RWPE2 (cell line): ENCODE data around the gene APIP.

Experiments used
- ATAC-seq: fragments of 200-7000 bp; cut with Tn5 transposase; 3 replicates; pipeline ENCODE4 v1.9.1; 2021; ENCODE audit warnings: low read depth
- DNase-seq: peaks from one replicate; pipeline ENCODE4 v3.0.0-alpha.2; 2020; ENCODE audit warnings: low spot score
- H3K27ac ChIP-seq: fragments of 450-650 bp; 2 replicates; pipeline ENCODE4 v1.5.1; 2017; ENCODE audit warnings: mild to moderate bottlenecking; ENCODE audit not compliant: poor library complexity, severe bottlenecking
- H3K27me3 ChIP-seq: fragments of 250-450 bp; sonication (Bioruptor Pico); 2 replicates; pipeline ENCODE4 v1.5.1; 2021; ENCODE audit warnings: mild to moderate bottlenecking, moderate library complexity; ENCODE audit not compliant: insufficient read depth, poor library complexity, severe bottlenecking
- H3K36me3 ChIP-seq: fragments of 250-450 bp; sonication (Bioruptor Pico); 2 replicates; pipeline ENCODE4 v1.5.1; 2020; ENCODE audit warnings: low read depth, mild to moderate bottlenecking, moderate library complexity
- H3K4me1 ChIP-seq: fragments of 250-450 bp; sonication (Bioruptor Pico); 2 replicates; pipeline ENCODE4 v1.5.1; 2021; ENCODE audit warnings: mild to moderate bottlenecking, moderate library complexity; ENCODE audit not compliant: insufficient read depth, poor library complexity, severe bottlenecking
- H3K4me3 ChIP-seq: fragments of 250-450 bp; sonication (Bioruptor Pico); 2 replicates; pipeline ENCODE4 v1.5.1; 2021; ENCODE audit warnings: mild to moderate bottlenecking, moderate library complexity; ENCODE audit not compliant: severe bottlenecking
- H3K9me3 ChIP-seq: fragments of 250-450 bp; sonication (Bioruptor Pico); 2 replicates; pipeline ENCODE4 v1.5.1; 2021; ENCODE audit warnings: mild to moderate bottlenecking, moderate library complexity; ENCODE audit not compliant: severe bottlenecking
- TF ChIP-seq, protein P1 (sequence below): fragments of 450-650 bp; IDR thresholded peaks from one replicate; pipeline ENCODE4 v1.5.1; 2017; ENCODE audit warnings: mild to moderate bottlenecking, moderate library complexity; ENCODE audit not compliant: poor library complexity, severe bottlenecking

The APIP gene

DNA sequence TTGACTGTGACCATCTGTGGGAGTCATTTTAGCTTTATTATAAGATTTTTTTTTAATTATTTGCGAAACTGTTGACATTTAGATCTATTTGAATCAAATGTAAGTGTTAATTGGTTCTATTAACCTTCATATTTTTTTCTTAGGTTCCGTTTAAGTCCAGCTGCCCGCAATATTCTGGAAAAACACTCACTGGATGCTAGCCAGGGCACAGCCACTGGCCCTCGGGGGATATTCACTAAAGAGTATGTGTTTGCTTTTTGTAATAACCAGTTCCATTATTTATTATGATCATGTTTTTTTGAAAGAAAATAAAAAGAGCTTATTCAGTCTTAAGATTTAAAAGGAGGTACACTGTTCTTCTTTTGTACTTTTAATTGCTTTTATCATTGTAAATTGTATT lies 44.1 kb upstream of the APIP start:
- Histone ChIP-seq H3K9me3 (no peaks in the 10 kb centered on the region), H3K4me3 (no peak overlapping the region), H3K36me3 (peaks cover 23% of the 10 kb centered on the region), H3K27ac (no peak overlapping the region), H3K4me1 (no peaks in the 10 kb centered on the region), H3K27me3 (no peaks in the 10 kb centered on the region)
- ATAC-seq, result no peak
- DNase-seq, result no peak
- TF ChIP-seq, protein P1, sequence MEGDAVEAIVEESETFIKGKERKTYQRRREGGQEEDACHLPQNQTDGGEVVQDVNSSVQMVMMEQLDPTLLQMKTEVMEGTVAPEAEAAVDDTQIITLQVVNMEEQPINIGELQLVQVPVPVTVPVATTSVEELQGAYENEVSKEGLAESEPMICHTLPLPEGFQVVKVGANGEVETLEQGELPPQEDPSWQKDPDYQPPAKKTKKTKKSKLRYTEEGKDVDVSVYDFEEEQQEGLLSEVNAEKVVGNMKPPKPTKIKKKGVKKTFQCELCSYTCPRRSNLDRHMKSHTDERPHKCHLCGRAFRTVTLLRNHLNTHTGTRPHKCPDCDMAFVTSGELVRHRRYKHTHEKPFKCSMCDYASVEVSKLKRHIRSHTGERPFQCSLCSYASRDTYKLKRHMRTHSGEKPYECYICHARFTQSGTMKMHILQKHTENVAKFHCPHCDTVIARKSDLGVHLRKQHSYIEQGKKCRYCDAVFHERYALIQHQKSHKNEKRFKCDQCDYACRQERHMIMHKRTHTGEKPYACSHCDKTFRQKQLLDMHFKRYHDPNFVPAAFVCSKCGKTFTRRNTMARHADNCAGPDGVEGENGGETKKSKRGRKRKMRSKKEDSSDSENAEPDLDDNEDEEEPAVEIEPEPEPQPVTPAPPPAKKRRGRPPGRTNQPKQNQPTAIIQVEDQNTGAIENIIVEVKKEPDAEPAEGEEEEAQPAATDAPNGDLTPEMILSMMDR, result no peak

DNA sequence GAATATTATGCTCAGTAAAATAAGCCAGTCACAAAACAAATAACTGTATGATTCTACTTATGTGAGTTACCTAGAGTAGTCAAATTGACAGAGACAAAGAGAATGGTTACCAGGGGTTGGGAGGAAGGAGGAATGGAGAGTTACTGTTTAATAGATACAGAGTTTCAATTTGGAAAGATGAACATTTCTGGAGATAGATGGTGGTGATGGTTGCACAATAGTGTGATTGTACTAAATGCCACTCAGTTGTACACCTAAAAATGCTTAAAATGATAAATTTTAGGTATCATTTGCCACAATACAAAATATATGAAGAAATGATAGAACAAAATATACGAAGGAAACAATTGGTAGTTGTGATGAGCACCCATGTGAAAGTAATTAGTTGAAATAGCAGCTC lies 43.6 kb upstream of the APIP start:
- TF ChIP-seq, protein P1, result no peak
- no peaks in the 10 kb centered on the region for H3K27me3 ChIP-seq
- H3K9me3 ChIP-seq, result no peaks in the 10 kb centered on the region
- DNase-seq (no peak), ATAC-seq (no peak)
- H3K4me1 ChIP-seq, result no peaks in the 10 kb centered on the region
- H3K36me3 ChIP-seq, result peaks cover 24% of the 10 kb centered on the region
- no peak overlapping the region for H3K27ac ChIP-seq
- H3K4me3 ChIP-seq, result no peak overlapping the region

DNA sequence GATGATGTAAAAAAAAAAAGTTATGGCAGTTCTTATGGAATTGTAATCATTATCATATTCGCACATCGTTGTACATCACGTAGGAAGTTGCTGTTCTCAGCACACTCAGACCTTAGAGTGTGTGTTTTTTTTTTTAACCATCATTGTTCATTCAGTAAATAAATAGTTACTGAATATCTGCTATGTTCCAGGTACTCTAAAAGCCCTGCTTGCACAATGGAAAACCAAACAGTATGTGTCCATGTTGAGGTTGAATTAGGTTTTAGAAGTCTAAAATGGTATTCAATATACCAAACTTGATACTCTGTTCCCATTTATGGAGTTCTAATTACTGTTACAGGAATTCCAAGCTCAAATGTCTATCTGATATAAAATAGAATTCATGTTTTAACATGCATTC lies 41.4 kb upstream of the APIP start:
- DNase-seq (no peak), ATAC-seq (no peak)
- H3K27ac ChIP-seq, result no peak overlapping the region
- peaks cover 24% of the 10 kb centered on the region for H3K36me3 ChIP-seq
- TF ChIP-seq, protein P1, result no peak
- H3K9me3 ChIP-seq, result no peaks in the 10 kb centered on the region
- no peaks in the 10 kb centered on the region for H3K27me3 ChIP-seq
- H3K4me3 ChIP-seq, result no peak overlapping the region
- H3K4me1 ChIP-seq, result no peaks in the 10 kb centered on the region

- DNase-seq (no peak), ATAC-seq (no peak)
- Histone ChIP-seq H3K4me3 (no peak overlapping the region), H3K27ac (no peak overlapping the region), H3K4me1 (no peaks in the 10 kb centered on the region), H3K27me3 (no peaks in the 10 kb centered on the region), H3K9me3 (no peaks in the 10 kb centered on the region), H3K36me3 (peaks cover 24% of the 10 kb centered on the region)
- TF ChIP-seq, protein P1, result no peak
These were observed 41.0 kb upstream of the APIP start for GRCh38 chr11:34957206-34957605.

DNA sequence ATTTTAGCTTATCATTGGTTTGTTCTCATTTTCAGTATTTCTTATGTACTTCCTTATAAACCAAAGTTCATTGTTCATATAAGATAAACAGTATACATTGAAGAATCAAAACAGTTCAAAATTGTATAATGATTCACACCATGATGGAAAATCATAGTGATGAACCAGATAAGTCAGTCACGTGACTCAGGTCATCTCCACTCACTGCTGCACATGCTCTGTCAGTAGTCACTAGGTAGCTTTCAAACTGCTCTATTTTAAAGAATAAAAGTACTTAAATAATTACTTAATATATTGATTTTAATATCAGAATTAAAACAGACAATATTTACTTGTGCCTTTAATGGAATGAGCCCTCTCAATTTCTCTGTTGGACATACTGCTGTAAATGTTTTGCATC lies 37.8 kb upstream of the APIP start:
- DNase-seq (no peak), ATAC-seq (no peak)
- Histone ChIP-seq H3K27me3 (no peaks in the 10 kb centered on the region), H3K27ac (no peak overlapping the region), H3K4me1 (no peaks in the 10 kb centered on the region), H3K9me3 (no peaks in the 10 kb centered on the region), H3K4me3 (no peak overlapping the region), H3K36me3 (peaks cover 7% of the 10 kb centered on the region)
- TF ChIP-seq, protein P1, result no peak
